Measurements from ENCODE around the gene EIF2AK3. TPM values are rescaled to one million over a fixed set of nuclear protein-coding genes. Genes with fewer than 3 reads are reported as not detected.
"Not testable (repeated sequence)": the region's sequence is repeated elsewhere in the genome, so short reads cannot be mapped to it uniquely, and the experiment has no call there.

EIF2AK3 gene
- total RNA-seq, 1 experiment from 2014 or later: 11.3 TPM

DNA sequence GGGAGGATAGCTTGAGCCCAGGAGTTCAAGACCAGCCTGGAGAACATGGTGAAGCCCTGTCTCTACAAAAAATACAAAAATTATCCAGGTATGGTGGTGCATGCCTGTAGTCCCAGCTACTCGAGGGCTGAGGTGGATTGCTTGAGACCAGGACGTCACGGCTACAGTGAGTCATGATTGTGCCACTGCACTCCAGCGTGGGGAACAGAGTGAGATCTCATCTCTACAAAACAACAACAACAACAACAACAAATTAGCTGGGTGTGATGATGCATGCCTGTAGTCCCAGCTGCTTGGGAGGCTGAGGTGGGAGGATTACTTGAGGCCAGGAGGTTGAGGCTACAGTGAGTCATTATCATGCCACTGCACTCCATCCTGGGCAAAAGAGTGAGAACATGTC lies 81.0 kb downstream of the EIF2AK3 start:
- DNase-seq (ENCODE audit: low read depth, low spot score); POLR2A ChIA-PET; BruUV-seq (replicated peaks): not testable (repeated sequence)

GRCh38 chr2:88545118-88545517 lies 82.1 kb downstream of the EIF2AK3 start:
- Histone ChIP-seq H3K4me3 (ENCODE audit: low read depth in 2 of 2, low read length in 2 of 2) (no peak overlapping the region), H3K27me3 (ENCODE audit: control insufficient read depth, insufficient read depth, low read length) (no peaks in the 10 kb centered on the region), H3K4me1 (ENCODE audit: control insufficient read depth, insufficient read depth, low read length) (no peaks in the 10 kb centered on the region), H3K27ac (ENCODE audit: low read length) (no peak overlapping the region), H3K9me3 (ENCODE audit: control insufficient read depth, insufficient read depth, low read depth, low read length) (no peaks in the 10 kb centered on the region), H3K36me3 (ENCODE audit: control insufficient read depth, insufficient read depth, low read length) (no peaks in the 10 kb centered on the region)
- intact Hi-C loops (cut with micrococcal nuclease; ENCODE audit: unreplicated experiment): no loop called here
- in situ Hi-C loops (cut with HindIII; ENCODE audit: low pct_unique_long_range_greater_than_20kb, low sequenced_read_pairs): no loop called here
- no TSS peak for BruUV-seq (replicated peaks)
- ChIA-PET CTCF (interaction anchor here (0.6 kb wide), 1 partner anchor 91 kb away, joined by 6 read pairs; no protein-coding TSS in a partner anchor), POLR2A (no interaction called here)
- ATAC-seq (peak; percentile 88), DNase-seq (ENCODE audit: low read depth, low spot score) (no peak)
- TF ChIP-seq REST (IDR thresholded peaks at IDR 0.05; ENCODE audit: insufficient read depth in 1 of 2, low read depth in 2 of 2, low read length in 1 of 2) (no peak), SIN3A (IDR thresholded peaks at IDR 0.05; ENCODE audit: borderline replicate concordance, insufficient read depth, low read depth, low read length) (no peak), TCF7L2 (IDR thresholded peaks at IDR 0.05; ENCODE audit: low read depth, low read length) (no peak), POLR2AphosphoS5 (IDR thresholded peaks at IDR 0.05; ENCODE audit: low read depth, low read length) (no peak)
- TF ChIP-seq, protein P1, sequence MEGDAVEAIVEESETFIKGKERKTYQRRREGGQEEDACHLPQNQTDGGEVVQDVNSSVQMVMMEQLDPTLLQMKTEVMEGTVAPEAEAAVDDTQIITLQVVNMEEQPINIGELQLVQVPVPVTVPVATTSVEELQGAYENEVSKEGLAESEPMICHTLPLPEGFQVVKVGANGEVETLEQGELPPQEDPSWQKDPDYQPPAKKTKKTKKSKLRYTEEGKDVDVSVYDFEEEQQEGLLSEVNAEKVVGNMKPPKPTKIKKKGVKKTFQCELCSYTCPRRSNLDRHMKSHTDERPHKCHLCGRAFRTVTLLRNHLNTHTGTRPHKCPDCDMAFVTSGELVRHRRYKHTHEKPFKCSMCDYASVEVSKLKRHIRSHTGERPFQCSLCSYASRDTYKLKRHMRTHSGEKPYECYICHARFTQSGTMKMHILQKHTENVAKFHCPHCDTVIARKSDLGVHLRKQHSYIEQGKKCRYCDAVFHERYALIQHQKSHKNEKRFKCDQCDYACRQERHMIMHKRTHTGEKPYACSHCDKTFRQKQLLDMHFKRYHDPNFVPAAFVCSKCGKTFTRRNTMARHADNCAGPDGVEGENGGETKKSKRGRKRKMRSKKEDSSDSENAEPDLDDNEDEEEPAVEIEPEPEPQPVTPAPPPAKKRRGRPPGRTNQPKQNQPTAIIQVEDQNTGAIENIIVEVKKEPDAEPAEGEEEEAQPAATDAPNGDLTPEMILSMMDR (IDR thresholded peaks at IDR 0.05): no peak

More for the DNA sequence above, 81.0 kb downstream of the EIF2AK3 start:
- H3K36me3 ChIP-seq (ENCODE audit: control insufficient read depth, insufficient read depth, low read length); ATAC-seq; in situ Hi-C loops (cut with HindIII; ENCODE audit: low pct_unique_long_range_greater_than_20kb, low sequenced_read_pairs); H3K27me3 ChIP-seq (ENCODE audit: control insufficient read depth, insufficient read depth, low read length); H3K4me1 ChIP-seq (ENCODE audit: control insufficient read depth, insufficient read depth, low read length); H3K4me3 ChIP-seq (ENCODE audit: low read depth in 2 of 2, low read length in 2 of 2); H3K9me3 ChIP-seq (ENCODE audit: control insufficient read depth, insufficient read depth, low read depth, low read length); CTCF ChIA-PET; H3K27ac ChIP-seq (ENCODE audit: low read length); intact Hi-C loops (cut with micrococcal nuclease; ENCODE audit: unreplicated experiment): not testable (repeated sequence)

DNA sequence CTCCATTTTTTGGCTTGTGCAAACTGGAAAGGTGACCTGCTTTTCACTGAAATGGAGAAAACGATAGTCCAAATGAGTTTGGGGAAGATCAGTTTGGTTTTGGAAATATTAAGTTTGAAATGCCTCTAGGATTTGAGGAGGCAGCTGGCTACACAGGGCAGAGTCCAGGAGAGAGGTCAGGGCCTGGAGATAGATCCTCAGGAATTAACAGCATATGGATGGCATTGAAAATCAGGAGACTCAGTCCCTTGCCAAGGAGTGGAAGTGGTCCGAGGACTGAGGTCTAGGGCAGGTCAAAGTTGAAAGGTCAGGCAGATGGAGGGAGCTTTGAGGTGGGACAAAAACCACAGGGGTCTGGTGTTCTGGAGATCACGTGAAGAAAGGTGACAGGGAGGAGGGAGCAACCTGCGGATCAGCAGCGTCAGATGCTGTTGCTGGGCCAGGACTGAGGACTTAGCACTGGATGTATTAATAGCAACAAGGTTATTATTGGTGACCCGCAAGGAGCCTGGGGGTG lies 83.7 kb downstream of the EIF2AK3 start:
- BruUV-seq (replicated peaks): no TSS peak
- TF ChIP-seq SIN3A (IDR thresholded peaks at IDR 0.05; ENCODE audit: borderline replicate concordance, insufficient read depth, low read depth, low read length) (no peak), TCF7L2 (IDR thresholded peaks at IDR 0.05; ENCODE audit: low read depth, low read length) (no peak), REST (IDR thresholded peaks at IDR 0.05; ENCODE audit: insufficient read depth in 1 of 2, low read depth in 2 of 2, low read length in 1 of 2) (no peak), POLR2AphosphoS5 (IDR thresholded peaks at IDR 0.05; ENCODE audit: low read depth, low read length) (no peak)
- TF ChIP-seq, protein P1 (IDR thresholded peaks at IDR 0.05): no peak
- Histone ChIP-seq H3K4me1 (ENCODE audit: control insufficient read depth, insufficient read depth, low read length) (no peaks in the 10 kb centered on the region), H3K27ac (ENCODE audit: low read length) (no peak overlapping the region), H3K27me3 (ENCODE audit: control insufficient read depth, insufficient read depth, low read length) (no peaks in the 10 kb centered on the region), H3K9me3 (ENCODE audit: control insufficient read depth, insufficient read depth, low read depth, low read length) (no peaks in the 10 kb centered on the region), H3K4me3 (ENCODE audit: low read depth in 2 of 2, low read length in 2 of 2) (no peak overlapping the region), H3K36me3 (ENCODE audit: control insufficient read depth, insufficient read depth, low read length) (no peaks in the 10 kb centered on the region)
- in situ Hi-C loops (cut with HindIII; ENCODE audit: low pct_unique_long_range_greater_than_20kb, low sequenced_read_pairs) (no loop called here), intact Hi-C loops (cut with micrococcal nuclease; ENCODE audit: unreplicated experiment) (no loop called here)
- POLR2A ChIA-PET: no interaction called here
- CTCF ChIA-PET: no interaction called here
- DNase-seq (ENCODE audit: low read depth, low spot score) (no peak), ATAC-seq (no peak)

All from Panc1 (cell line).